ENCODE results near the gene SEC24C.
"Not testable (repeated sequence)": the region's sequence is repeated elsewhere in the genome, so short reads cannot be mapped to it uniquely, and the experiment has no call there.

The SEC24C gene

GRCh38 chr10:73774637-73775036 is 30.5 kb downstream of the SEC24C start:
- peak; percentile 34 for DNase-seq

GRCh38 chr10:73779018-73779417 is 34.8 kb downstream of the SEC24C start:
- DNase-seq: no peak

GRCh38 chr10:73779539-73780197 is 35.5 kb downstream of the SEC24C start:
- DNase-seq: no peak

GRCh38 chr10:73780301-73780700 is 36.1 kb downstream of the SEC24C start:
- no peak for DNase-seq

- peak; percentile 10 for DNase-seq
Observed at GRCh38 chr10:73780966-73781365, 36.8 kb downstream of the SEC24C start.

- DNase-seq: no peak
Observed at GRCh38 chr10:73781548-73781878, 37.3 kb downstream of the SEC24C start.

- peak; percentile 88 for DNase-seq
Observed at GRCh38 chr10:73781879-73782748, 37.9 kb downstream of the SEC24C start, which contains the start of gene CHCHD1. TSS of gene CHCHD1 (plus strand) at chr10:73782048. CDS start at chr10:73782076, 28 bp downstream.

GRCh38 chr10:73782749-73783085 is 38.5 kb downstream of the SEC24C start:
- no peak for DNase-seq

- peak; percentile 94 for DNase-seq
Observed at GRCh38 chr10:73785211-73785720, 41.1 kb downstream of the SEC24C start, which contains the start of gene ZSWIM8. TSS of gene ZSWIM8 (plus strand) at chr10:73785606. CDS start at chr10:73785879, 273 bp downstream.

- DNase-seq: peak; percentile 23
Observed at GRCh38 chr10:73785721-73786511, 41.7 kb downstream of the SEC24C start.

- DNase-seq: no peak
Observed at GRCh38 chr10:73786512-73786885, 42.3 kb downstream of the SEC24C start.

- DNase-seq: not testable (repeated sequence)
Observed at GRCh38 chr10:73787031-73787800, 43.0 kb downstream of the SEC24C start.

GRCh38 chr10:73788864-73789658 is 44.9 kb downstream of the SEC24C start:
- no peak for DNase-seq

GRCh38 chr10:73789659-73790055 is 45.5 kb downstream of the SEC24C start:
- DNase-seq: no peak

- DNase-seq: no peak
Observed at GRCh38 chr10:73790886-73791625, 46.9 kb downstream of the SEC24C start.

GRCh38 chr10:73791871-73792400 is 47.8 kb downstream of the SEC24C start:
- no peak for DNase-seq

- no peak for DNase-seq
Observed at GRCh38 chr10:73793456-73793855, 49.3 kb downstream of the SEC24C start.

GRCh38 chr10:73795491-73795890 is 51.3 kb downstream of the SEC24C start:
- DNase-seq: not testable (repeated sequence)

- not testable (repeated sequence) for DNase-seq
Observed at GRCh38 chr10:73796035-73796434, 51.9 kb downstream of the SEC24C start.

- DNase-seq: no peak
Observed at GRCh38 chr10:73796766-73797165, 52.6 kb downstream of the SEC24C start.
